GM12872 (cell line): ENCODE data around the gene CYP24A1.

Experiments
- TF ChIP-seq, protein P1 (sequence below): IDR thresholded peaks from 3 replicates; pipeline ENCODE4 v1.5.1; 2011; ENCODE audit warnings: low read depth, mild to moderate bottlenecking, low read length, moderate library complexity; ENCODE audit not compliant: insufficient read depth

Gene CYP24A1

DNA sequence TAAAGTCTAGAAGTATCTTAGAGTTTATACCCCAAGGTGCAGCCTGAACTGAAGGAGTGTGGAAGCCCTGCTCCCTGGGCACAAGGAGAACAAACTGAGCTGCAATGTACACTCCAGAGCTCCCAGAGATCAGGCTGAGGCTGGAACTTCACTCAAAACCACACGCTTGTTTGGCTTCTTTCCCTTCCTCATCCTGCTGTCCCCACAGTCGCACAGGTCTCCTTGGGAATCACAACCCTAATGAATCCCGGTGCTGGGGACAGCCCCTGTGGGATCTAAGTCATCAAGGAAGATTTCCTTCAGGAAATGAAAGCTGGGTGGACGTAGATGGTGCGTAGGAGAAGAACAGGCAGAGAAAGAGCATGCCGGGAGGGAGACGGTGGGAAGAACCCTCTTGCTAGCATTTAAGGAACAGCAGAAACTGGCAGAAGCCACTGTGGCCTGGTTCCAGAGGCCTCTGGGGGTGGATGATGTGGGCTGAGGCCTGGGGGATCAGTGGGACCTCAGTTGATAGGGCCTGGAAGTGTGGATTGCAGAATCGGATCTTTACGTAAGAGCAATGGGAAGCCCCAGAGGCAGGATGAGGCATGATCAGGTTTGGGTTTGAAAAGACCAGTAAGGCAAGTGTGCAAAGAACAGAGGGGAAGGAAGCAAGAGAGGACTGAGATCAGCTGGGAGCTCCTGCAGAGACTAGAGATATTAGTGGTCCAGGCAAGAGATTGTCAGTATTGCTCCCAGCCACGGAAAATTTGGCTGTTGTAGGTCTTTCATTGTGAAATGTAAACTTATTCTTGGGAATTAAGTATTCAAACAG lies 21.4 kb downstream of the CYP24A1 start:
- TF ChIP-seq, protein P1, sequence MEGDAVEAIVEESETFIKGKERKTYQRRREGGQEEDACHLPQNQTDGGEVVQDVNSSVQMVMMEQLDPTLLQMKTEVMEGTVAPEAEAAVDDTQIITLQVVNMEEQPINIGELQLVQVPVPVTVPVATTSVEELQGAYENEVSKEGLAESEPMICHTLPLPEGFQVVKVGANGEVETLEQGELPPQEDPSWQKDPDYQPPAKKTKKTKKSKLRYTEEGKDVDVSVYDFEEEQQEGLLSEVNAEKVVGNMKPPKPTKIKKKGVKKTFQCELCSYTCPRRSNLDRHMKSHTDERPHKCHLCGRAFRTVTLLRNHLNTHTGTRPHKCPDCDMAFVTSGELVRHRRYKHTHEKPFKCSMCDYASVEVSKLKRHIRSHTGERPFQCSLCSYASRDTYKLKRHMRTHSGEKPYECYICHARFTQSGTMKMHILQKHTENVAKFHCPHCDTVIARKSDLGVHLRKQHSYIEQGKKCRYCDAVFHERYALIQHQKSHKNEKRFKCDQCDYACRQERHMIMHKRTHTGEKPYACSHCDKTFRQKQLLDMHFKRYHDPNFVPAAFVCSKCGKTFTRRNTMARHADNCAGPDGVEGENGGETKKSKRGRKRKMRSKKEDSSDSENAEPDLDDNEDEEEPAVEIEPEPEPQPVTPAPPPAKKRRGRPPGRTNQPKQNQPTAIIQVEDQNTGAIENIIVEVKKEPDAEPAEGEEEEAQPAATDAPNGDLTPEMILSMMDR: no peak

DNA sequence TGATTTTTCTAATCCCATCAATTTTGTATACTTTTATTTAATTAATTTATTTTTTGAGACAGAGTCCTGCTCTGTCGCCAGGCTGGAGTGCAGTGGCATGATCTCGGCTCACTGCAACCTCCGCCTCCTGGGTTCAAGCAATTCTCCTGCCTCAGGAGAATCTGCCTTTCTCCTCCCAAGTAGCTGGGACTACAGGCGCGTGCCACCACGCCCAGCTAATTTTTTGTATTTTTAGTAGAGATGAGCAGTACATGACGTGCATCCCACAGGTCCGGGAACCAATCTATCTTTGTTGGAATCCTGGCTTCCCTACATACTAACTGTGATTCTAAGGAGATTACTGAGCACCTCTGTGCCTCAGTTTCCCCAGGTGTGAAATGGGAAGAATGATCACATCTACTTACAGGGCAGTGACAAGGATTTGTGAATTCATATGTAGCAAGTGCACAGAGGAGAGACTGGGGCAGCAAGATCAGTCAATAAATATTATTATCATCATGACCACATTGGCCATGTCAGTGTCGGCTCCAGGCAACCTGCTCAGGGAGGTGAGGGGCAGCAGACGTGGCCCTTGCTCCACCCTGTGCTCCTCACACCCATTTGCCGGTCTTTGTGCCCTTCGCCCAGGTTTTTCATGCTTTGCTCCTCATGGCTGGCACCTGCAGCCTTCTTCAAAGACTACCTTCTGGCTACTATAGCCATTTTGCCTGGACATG lies 22.1 kb downstream of the CYP24A1 start:
- TF ChIP-seq, protein P1: no peak

DNA sequence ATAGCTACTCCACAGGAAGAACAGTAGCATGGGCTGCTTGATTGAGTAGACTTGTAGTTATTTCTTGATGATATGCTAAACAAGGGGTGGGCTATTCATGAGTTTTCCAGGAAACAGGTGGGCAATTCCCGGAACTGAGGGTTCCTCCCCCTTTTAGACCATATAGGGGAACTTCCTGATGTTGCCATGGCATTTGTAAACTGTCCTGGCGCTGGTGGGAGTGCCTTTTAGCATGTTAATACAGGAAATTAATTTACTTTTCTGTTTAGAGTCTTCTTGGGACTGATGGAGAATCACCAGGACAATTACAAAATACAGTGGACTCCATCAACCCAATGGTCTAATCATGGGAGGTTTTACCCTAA lies 22.7 kb downstream of the CYP24A1 start:
- TF ChIP-seq, protein P1: no peak

DNA sequence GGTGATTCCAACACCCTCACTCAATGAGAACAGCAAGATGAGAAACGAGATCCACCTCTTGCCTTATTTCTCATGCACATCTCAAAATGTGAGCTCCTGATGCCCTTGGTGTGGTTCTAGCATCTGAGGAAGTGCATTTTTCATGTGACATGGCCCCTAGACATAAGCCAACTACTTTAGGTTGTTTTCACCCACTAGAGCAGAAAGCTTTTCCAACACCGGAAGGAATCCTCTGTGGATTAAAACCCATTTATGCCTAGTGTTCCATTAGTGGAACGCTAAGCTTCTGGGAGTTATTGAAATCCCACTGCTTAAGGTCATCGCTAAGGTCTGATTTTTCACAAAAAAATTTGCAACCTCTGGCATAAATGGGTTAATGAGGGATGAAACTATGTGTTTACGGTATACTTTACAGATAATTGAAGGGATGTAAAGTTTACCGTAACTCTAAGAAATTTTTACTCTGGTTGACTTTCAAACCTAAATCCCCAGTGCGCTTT lies 24.0 kb downstream of the CYP24A1 start:
- TF ChIP-seq, protein P1: no peak

DNA sequence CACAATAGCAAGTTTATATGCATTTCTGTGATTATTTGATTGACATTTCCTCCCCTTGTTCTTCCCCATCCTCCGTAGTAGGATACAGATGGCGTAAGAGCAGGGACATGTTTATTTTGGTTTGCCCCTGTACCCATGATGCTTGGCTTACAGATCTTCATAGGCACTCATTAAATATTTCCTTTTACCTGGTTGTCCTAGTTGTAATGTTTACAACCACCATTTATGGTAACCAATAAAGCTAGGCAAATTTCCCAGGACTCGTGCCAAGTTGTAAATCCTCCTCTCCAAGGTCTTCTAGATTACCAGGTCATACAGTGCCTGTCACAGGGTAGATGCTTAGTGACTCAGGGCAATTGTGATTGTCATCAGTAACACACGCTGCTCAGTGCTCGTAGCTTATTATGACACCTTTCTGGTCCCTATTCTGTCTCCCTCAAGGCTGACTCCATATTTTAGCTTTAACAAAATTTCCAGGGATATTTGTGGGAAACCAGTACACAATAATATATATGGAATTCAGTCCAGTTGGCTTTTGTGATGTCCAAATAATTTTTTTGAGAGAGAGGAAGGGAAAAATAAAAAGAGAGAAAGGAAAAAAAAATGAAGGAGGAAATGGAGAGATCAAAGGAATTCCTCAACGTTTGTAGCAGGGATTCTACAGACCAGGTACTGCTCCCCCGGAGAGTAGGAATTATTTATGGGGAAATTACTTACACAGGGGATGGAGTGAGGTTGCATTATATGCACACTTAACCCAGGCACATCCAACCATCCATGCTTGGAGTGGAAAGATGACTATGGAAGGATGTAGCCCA lies 24.6 kb downstream of the CYP24A1 start:
- TF ChIP-seq, protein P1: no peak

GRCh38 chr20:54146672-54147071 lies 27.1 kb downstream of the CYP24A1 start:
- TF ChIP-seq, protein P1: no peak
